ENCODE data around the gene PTPN5. TPM values are rescaled to one million over a fixed set of nuclear protein-coding genes. Genes with fewer than 3 reads are reported as not detected.

PTPN5 gene
- total RNA-seq, 2 experiments from 2014 or later = not detected

- Mint-ChIP-seq H3K36me3 (ENCODE audit: low read depth) (no peaks in the 10 kb centered on the region), H3K27me3 (no peaks in the 10 kb centered on the region), H3K4me1 (ENCODE audit: low read depth) (peaks cover 5% of the 10 kb centered on the region), H3K27ac (no peak overlapping the region), H3K9me3 (no peaks in the 10 kb centered on the region), H3K4me3 (no peak overlapping the region)
- TF ChIP-seq, protein P1, sequence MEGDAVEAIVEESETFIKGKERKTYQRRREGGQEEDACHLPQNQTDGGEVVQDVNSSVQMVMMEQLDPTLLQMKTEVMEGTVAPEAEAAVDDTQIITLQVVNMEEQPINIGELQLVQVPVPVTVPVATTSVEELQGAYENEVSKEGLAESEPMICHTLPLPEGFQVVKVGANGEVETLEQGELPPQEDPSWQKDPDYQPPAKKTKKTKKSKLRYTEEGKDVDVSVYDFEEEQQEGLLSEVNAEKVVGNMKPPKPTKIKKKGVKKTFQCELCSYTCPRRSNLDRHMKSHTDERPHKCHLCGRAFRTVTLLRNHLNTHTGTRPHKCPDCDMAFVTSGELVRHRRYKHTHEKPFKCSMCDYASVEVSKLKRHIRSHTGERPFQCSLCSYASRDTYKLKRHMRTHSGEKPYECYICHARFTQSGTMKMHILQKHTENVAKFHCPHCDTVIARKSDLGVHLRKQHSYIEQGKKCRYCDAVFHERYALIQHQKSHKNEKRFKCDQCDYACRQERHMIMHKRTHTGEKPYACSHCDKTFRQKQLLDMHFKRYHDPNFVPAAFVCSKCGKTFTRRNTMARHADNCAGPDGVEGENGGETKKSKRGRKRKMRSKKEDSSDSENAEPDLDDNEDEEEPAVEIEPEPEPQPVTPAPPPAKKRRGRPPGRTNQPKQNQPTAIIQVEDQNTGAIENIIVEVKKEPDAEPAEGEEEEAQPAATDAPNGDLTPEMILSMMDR (IDR thresholded peaks at IDR 0.05) = no peak
- peak; percentile 5 for ATAC-seq
- DNase-seq = no peak
- CTCF ChIA-PET = interaction anchor here (0.6 to 3.1 kb wide), 41 partner anchors 8 to 625 kb away, joined by 3 to 33 read pairs (median 4); partner anchors contain the start of genes SAAL1 and UEVLD
- POLR2A ChIA-PET = interaction anchor here (2.2 kb wide), 1 partner anchor 10 kb away, joined by 6 read pairs; no protein-coding TSS in a partner anchor
- intact Hi-C loops (cut with micrococcal nuclease) = loop anchor here (5.0 kb wide), 1 partner anchor 189 kb away; no protein-coding TSS in a partner anchor
Observed at GRCh38 chr11:18731441-18731840, 60.2 kb downstream of the PTPN5 start.

GRCh38 chr11:18730020-18730419 lies 61.6 kb downstream of the PTPN5 start:
- DNase-seq = no peak
- POLR2A ChIA-PET = no interaction called here
- ATAC-seq = no peak
- H3K36me3 Mint-ChIP-seq (ENCODE audit: low read depth) = no peaks in the 10 kb centered on the region
- no peak overlapping the region for H3K4me3 Mint-ChIP-seq
- H3K4me1 Mint-ChIP-seq (ENCODE audit: low read depth) = peaks cover 5% of the 10 kb centered on the region
- no peaks in the 10 kb centered on the region for H3K27me3 Mint-ChIP-seq
- no peak overlapping the region for H3K27ac Mint-ChIP-seq
- intact Hi-C loops (cut with micrococcal nuclease) = loop anchor here (5.0 kb wide), 1 partner anchor 188 kb away; no protein-coding TSS in a partner anchor
- CTCF ChIA-PET = interaction anchor here (0.8 to 3.1 kb wide), 6 partner anchors 8 to 189 kb away, joined by 3 to 33 read pairs (median 16); no protein-coding TSS in a partner anchor
- TF ChIP-seq, protein P1 (IDR thresholded peaks at IDR 0.05) = no peak
- no peaks in the 10 kb centered on the region for H3K9me3 Mint-ChIP-seq

- DNase-seq = no peak
- Mint-ChIP-seq H3K27me3 (no peaks in the 10 kb centered on the region), H3K27ac (no peak overlapping the region), H3K4me3 (no peak overlapping the region), H3K36me3 (ENCODE audit: low read depth) (no peaks in the 10 kb centered on the region), H3K9me3 (no peaks in the 10 kb centered on the region), H3K4me1 (ENCODE audit: low read depth) (peaks cover 5% of the 10 kb centered on the region)
- POLR2A ChIA-PET = interaction anchor here (0.5 kb wide), 1 partner anchor 34 kb away, joined by 3 read pairs; no protein-coding TSS in a partner anchor
- TF ChIP-seq, protein P1 (IDR thresholded peaks at IDR 0.05) = no peak
- CTCF ChIA-PET = interaction anchor here (0.8 to 1.0 kb wide), 2 partner anchors 10 to 203 kb away, joined by 3 read pairs; partner anchors contain the start of gene TSG101
- intact Hi-C loops (cut with micrococcal nuclease) = no loop called here
- ATAC-seq = no peak
Observed at GRCh38 chr11:18729426-18729825, 62.2 kb downstream of the PTPN5 start.

- CTCF ChIA-PET = interaction anchor here (0.6 to 2.3 kb wide), 21 partner anchors 9 to 485 kb away, joined by 3 to 16 read pairs (median 4); partner anchors contain the start of genes HPS5, TMEM86A and TSG101
- no peaks in the 10 kb centered on the region for H3K9me3 Mint-ChIP-seq
- no peak overlapping the region for H3K4me3 Mint-ChIP-seq
- TF ChIP-seq, protein P1 (IDR thresholded peaks at IDR 0.05) = no peak
- POLR2A ChIA-PET = no interaction called here
- ATAC-seq (no peak), DNase-seq (no peak)
- H3K27ac Mint-ChIP-seq = no peak overlapping the region
- peaks cover 5% of the 10 kb centered on the region for H3K4me1 Mint-ChIP-seq (ENCODE audit: low read depth)
- no peaks in the 10 kb centered on the region for H3K36me3 Mint-ChIP-seq (ENCODE audit: low read depth)
- H3K27me3 Mint-ChIP-seq = no peaks in the 10 kb centered on the region
- intact Hi-C loops (cut with micrococcal nuclease) = no loop called here
Observed at GRCh38 chr11:18728658-18729057, 62.9 kb downstream of the PTPN5 start.

- no peaks in the 10 kb centered on the region for H3K27me3 Mint-ChIP-seq
- ChIA-PET POLR2A (interaction anchor here (1.2 kb wide), 1 partner anchor 9 kb away, joined by 3 read pairs; no protein-coding TSS in a partner anchor), CTCF (interaction anchor here (0.6 to 2.3 kb wide), 25 partner anchors 9 to 484 kb away, joined by 3 to 16 read pairs (median 4); partner anchors contain the start of genes HPS5, TMEM86A and TSG101)
- no peaks in the 10 kb centered on the region for H3K36me3 Mint-ChIP-seq (ENCODE audit: low read depth)
- DNase-seq = peak; percentile 62
- intact Hi-C loops (cut with micrococcal nuclease) = no loop called here
- H3K4me3 Mint-ChIP-seq = no peak overlapping the region
- no peaks in the 10 kb centered on the region for H3K9me3 Mint-ChIP-seq
- TF ChIP-seq, protein P1 (IDR thresholded peaks at IDR 0.05) = peak; percentile 85
- H3K27ac Mint-ChIP-seq = no peak overlapping the region
- H3K4me1 Mint-ChIP-seq (ENCODE audit: low read depth) = peaks cover 5% of the 10 kb centered on the region
- peak; percentile 86 for ATAC-seq
Observed at GRCh38 chr11:18727479-18728236, 63.9 kb downstream of the PTPN5 start.

Data from activated CD8-positive, alpha-beta T cell treated with anti-CD3 and anti-CD28 coated beads for 36 hours (primary cell).